ENCODE measurements around the gene HHIPL1. TPM values are rescaled to one million over a fixed set of nuclear protein-coding genes. Genes with fewer than 3 reads are reported as not detected.

The HHIPL1 gene
- 2.3 and 2.5 TPM in 2 replicates for total RNA-seq
- long read RNA-seq: 0 reads

DNA sequence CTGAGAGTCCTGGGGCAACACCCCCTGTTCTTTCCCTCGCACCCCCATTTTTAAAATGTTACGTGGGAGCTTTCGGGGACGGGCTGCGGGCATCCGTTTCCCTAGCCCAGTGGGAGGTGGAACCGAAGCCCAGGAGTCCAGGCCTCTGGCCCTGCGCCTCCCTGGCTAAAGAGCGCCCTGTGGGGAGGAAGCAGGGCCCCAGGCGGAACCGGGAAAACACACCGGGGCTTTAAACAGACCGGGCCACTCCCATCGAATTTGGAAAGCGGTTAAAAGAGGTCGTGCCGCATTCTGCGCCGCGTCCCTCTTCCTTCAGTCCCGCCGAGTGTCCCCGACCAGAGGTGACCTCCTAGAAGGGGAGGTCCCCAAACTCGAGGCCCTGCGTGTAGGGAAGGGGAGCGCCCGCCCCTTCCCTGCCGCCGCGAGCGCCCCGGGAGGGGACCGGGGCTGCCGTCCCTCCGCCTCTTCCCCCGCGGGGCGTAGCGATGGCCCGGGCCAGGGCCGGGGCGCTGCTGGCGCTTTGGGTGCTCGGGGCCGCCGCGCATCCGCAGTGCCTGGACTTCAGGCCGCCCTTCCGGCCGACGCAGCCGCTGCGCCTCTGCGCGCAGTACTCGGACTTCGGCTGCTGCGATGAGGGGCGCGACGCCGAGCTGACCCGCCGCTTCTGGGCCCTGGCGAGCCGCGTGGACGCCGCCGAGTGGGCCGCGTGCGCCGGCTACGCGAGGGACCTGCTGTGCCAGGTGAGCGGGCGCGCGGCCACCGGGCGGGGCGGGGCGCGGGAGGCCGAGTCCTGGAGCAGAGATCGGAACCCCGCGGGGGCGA, at the start of gene HHIPL1:
TSS of gene HHIPL1 (plus strand) at position 407 of the 822 bp plus-strand sequence. CDS start at position 486, 79 bp downstream.
- no peaks in the 10 kb centered on the region for H3K36me3 Mint-ChIP-seq (ENCODE audit: low read depth)

DNA sequence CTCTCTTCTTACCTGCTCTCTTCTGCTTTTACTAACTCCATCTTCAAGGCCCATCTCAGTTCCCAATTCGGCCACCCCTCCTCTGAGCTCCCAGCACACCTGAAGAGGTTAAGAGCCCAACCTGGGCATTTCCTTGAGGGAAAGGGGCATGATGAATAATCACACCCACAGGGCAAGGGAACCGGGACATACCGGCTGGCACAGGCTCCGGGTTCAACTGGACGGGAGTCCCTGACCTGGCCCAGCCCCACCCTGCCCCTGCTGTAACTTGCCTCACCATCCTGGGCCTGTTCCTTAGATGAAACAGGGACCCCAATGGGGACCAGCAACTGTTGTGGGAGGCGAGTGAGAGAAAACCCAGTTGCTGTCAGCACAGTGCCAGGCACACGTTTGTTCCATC, 49.4 kb upstream of the HHIPL1 start:
- H3K9me3 Mint-ChIP-seq: no peaks in the 10 kb centered on the region
- no peak overlapping the region for H3K4me3 Mint-ChIP-seq
- DNase-seq (ENCODE audit: low read depth, low spot score): no peak
- TF ChIP-seq, protein P1, sequence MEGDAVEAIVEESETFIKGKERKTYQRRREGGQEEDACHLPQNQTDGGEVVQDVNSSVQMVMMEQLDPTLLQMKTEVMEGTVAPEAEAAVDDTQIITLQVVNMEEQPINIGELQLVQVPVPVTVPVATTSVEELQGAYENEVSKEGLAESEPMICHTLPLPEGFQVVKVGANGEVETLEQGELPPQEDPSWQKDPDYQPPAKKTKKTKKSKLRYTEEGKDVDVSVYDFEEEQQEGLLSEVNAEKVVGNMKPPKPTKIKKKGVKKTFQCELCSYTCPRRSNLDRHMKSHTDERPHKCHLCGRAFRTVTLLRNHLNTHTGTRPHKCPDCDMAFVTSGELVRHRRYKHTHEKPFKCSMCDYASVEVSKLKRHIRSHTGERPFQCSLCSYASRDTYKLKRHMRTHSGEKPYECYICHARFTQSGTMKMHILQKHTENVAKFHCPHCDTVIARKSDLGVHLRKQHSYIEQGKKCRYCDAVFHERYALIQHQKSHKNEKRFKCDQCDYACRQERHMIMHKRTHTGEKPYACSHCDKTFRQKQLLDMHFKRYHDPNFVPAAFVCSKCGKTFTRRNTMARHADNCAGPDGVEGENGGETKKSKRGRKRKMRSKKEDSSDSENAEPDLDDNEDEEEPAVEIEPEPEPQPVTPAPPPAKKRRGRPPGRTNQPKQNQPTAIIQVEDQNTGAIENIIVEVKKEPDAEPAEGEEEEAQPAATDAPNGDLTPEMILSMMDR (conservative IDR thresholded peaks at IDR 0.05): no peak
- H3K27me3 Mint-ChIP-seq (ENCODE audit: low read depth): peaks cover 28% of the 10 kb centered on the region
- no peak overlapping the region for H3K27ac Mint-ChIP-seq (ENCODE audit: unreplicated experiment)
- H3K36me3 Mint-ChIP-seq (ENCODE audit: low read depth): no peaks in the 10 kb centered on the region
- H3K4me1 Mint-ChIP-seq: peaks cover 41% of the 10 kb centered on the region

More for the DNA sequence above, at the start of gene HHIPL1:
- Mint-ChIP-seq H3K4me3 (peak within 1 kb of the TSS; percentile 20), H3K9me3 (no peaks in the 10 kb centered on the region), H3K4me1 (peaks cover 5% of the 10 kb centered on the region), H3K27ac (ENCODE audit: unreplicated experiment) (peak within 1 kb of the TSS; percentile 11), H3K27me3 (ENCODE audit: low read depth) (peaks cover 5% of the 10 kb centered on the region)
- TF ChIP-seq, protein P1 (conservative IDR thresholded peaks at IDR 0.05): no peak
- peak; percentile 45 for DNase-seq (ENCODE audit: low read depth, low spot score)

DNA sequence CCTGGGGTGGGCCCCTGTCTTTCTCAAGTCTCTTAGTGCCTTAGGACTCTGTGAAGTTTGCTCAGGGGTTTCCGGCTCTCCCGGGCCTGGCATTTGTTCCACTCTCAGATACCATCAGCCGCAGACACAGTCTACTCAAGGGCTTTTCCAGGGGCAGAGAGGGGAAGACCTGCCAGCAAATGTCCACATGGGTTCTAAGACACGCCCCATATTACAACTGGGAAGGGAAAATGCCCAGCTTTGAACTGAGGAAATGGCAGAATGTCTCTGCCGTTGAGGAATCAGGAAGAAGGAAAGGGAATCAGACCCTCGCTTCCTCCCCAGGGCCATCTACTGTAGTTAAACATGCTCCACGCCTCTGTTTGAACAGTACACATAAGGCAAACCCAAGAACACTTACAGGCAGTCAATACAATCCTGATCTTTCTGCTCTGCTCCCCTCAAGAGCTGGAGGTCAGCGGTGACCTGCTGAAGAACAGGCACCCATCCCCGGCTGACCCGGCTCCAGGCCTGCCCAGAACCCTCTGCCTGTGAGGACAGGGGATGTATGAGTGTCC, 48.8 kb upstream of the HHIPL1 start:
- Mint-ChIP-seq H3K9me3 (no peaks in the 10 kb centered on the region), H3K27me3 (ENCODE audit: low read depth) (peaks cover 34% of the 10 kb centered on the region), H3K4me1 (peaks cover 41% of the 10 kb centered on the region), H3K36me3 (ENCODE audit: low read depth) (no peaks in the 10 kb centered on the region), H3K27ac (ENCODE audit: unreplicated experiment) (peak overlapping the region; percentile 87), H3K4me3 (no peak overlapping the region)
- DNase-seq (ENCODE audit: low read depth, low spot score): no peak
- TF ChIP-seq, protein P1 (conservative IDR thresholded peaks at IDR 0.05): no peak

DNA sequence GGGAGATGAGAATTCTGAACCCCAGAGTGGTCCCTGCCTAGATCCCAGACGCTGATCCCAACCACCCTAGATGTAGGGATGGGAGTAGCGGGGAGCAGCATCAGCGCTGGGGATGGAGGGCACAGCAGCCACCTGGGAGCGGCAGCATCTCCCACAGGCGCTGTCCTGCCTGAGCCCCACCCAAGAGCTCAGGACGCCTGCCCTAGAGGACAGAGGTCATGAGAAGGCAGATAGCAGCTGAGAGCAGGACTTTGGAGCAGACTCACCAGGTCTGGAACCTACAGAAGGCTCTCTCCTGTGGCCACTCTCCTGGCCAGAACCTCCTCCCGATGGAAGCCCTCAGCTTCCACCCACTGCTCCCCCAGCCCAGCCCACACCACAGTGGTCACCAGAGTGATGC, 48.2 kb upstream of the HHIPL1 start:
- Mint-ChIP-seq H3K9me3 (no peaks in the 10 kb centered on the region), H3K27me3 (ENCODE audit: low read depth) (peaks cover 41% of the 10 kb centered on the region), H3K36me3 (ENCODE audit: low read depth) (no peaks in the 10 kb centered on the region), H3K4me3 (no peak overlapping the region), H3K27ac (ENCODE audit: unreplicated experiment) (no peak overlapping the region), H3K4me1 (peaks cover 47% of the 10 kb centered on the region)
- no peak for DNase-seq (ENCODE audit: low read depth, low spot score)
- TF ChIP-seq, protein P1 (conservative IDR thresholded peaks at IDR 0.05): no peak

DNA sequence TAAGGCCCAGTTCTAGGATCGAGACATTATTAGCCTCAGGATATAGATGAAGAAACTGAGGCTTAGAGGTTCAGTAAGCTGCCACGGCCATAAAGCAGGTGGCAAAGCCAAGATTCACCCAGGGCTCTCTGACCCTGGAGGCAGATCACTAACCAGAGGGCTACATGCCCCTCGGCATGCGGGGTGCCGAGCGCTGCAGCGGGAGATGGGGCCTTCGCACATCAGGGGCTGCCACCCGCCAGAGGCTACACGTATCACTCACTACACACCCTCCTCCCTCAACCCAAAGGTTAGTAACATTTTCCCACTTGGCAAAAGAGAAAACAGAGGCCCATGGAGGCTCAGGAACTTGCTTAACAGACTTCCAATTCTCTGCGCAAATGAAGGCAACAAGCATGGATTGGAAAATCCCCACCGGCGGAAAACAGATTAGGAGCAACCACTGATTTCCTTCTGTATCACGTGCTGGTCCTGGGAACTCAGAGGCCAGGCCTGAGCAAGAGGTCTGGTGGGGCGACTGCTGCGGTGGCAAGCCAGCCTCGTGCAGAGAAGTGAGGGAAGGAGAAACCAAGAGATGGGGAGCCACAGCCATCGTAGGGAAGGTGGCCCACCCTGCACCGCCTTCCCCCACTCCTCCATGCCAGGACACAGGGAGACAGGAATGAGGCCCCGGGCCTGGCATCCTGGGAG, 46.9 kb upstream of the HHIPL1 start:
- Mint-ChIP-seq H3K4me3 (no peak overlapping the region), H3K9me3 (no peaks in the 10 kb centered on the region), H3K27ac (ENCODE audit: unreplicated experiment) (no peak overlapping the region), H3K4me1 (peaks cover 45% of the 10 kb centered on the region), H3K36me3 (ENCODE audit: low read depth) (no peaks in the 10 kb centered on the region), H3K27me3 (ENCODE audit: low read depth) (peaks cover 50% of the 10 kb centered on the region)
- TF ChIP-seq, protein P1 (conservative IDR thresholded peaks at IDR 0.05): no peak
- no peak for DNase-seq (ENCODE audit: low read depth, low spot score)
